ENCODE measurements around the gene TNFRSF4.

GRCh38 chr1:1247341-1247913 is 33.5 kb upstream of the TNFRSF4 start:
- TF ChIP-seq CTCF (IDR thresholded peaks at IDR 0.05) (no peak), GATA3 (IDR thresholded peaks at IDR 0.05; ENCODE audit: borderline replicate concordance) (no peak), REST (IDR thresholded peaks at IDR 0.05) (no peak), CEBPB (IDR thresholded peaks at IDR 0.05) (no peak), RAD21 (conservative IDR thresholded peaks at IDR 0.05 in 1 of 2, IDR thresholded peaks at IDR 0.05 in 1 of 2) (no peak), HOXA7 (CRISPR knock-in tag; IDR thresholded peaks at IDR 0.05) (no peak), HDAC2 (IDR thresholded peaks at IDR 0.05) (no peak), MAX (IDR thresholded peaks at IDR 0.05) (no peak), ESRRA (IDR thresholded peaks at IDR 0.05; ENCODE audit: borderline replicate concordance, low read length) (no peak), TP53 (CRISPR knock-in tag; IDR thresholded peaks at IDR 0.05) (no peak)
- TF ChIP-seq, protein P1, sequence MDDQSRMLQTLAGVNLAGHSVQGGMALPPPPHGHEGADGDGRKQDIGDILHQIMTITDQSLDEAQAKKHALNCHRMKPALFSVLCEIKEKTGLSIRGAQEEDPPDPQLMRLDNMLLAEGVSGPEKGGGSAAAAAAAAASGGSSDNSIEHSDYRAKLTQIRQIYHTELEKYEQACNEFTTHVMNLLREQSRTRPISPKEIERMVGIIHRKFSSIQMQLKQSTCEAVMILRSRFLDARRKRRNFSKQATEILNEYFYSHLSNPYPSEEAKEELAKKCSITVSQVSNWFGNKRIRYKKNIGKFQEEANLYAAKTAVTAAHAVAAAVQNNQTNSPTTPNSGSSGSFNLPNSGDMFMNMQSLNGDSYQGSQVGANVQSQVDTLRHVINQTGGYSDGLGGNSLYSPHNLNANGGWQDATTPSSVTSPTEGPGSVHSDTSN (IDR thresholded peaks at IDR 0.05): no peak

All from A549 (cell line).